Activated T-helper 2 cell treated with anti-CD3 and anti-CD28 coated beads, Interferon-gamma antibody, Interleukin-2, Interleukin-4, amounts not matched to agents 10 μg/mL and 5 μg/mL and 100 μg/mL, durations not matched to agents 14 hours and 24 hours and 36 hours (primary cell): ENCODE data around the gene FSIP1. TPM values are rescaled to one million over a fixed set of nuclear protein-coding genes. Genes with fewer than 3 reads are reported as not detected.

Experiments used
- DNase-seq: peaks from one replicate; pipeline ENCODE4 v3.0.0; 2021; ENCODE audit warnings: low spot score
- H3K27ac Mint-ChIP-seq: one replicate; pipeline ENCODE4 v1.8.0; 2021; ENCODE audit warnings: mixed read lengths
- H3K27me3 Mint-ChIP-seq: one replicate; pipeline ENCODE4 v1.8.0; 2021; ENCODE audit warnings: low read depth, mixed read lengths
- H3K36me3 Mint-ChIP-seq: one replicate; pipeline ENCODE4 v1.8.0; 2021; ENCODE audit warnings: low read depth, mixed read lengths
- H3K4me1 Mint-ChIP-seq: one replicate; pipeline ENCODE4 v1.8.0; 2021; ENCODE audit warnings: low read depth, mixed read lengths
- H3K4me3 Mint-ChIP-seq: one replicate; pipeline ENCODE4 v1.8.0; 2021; ENCODE audit warnings: low read depth, mild to moderate bottlenecking, moderate library complexity, mixed read lengths
- H3K9me3 Mint-ChIP-seq: one replicate; pipeline ENCODE4 v1.8.0; 2021; ENCODE audit warnings: mixed read lengths
- intact Hi-C: fragments of 100-400 bp; cut with micrococcal nuclease; formaldehyde crosslinking; loops from one replicate; pipeline ENCODE4 v1.15.1; 2023
- total RNA-seq: library from RNA; stranded (reverse); gene quantifications from 2 replicates; pipeline ENCODE4 v1.2.3, GENCODE V29; 2022

Gene FSIP1
- total RNA-seq, 1 donor from 2014 or later = 0.14 TPM

GRCh38 chr15:39803016-39803415, 20.4 kb upstream of the FSIP1 start:
- Mint-ChIP-seq H3K4me1 (no peaks in the 10 kb centered on the region), H3K27me3 (peaks cover 35% of the 10 kb centered on the region), H3K36me3 (no peaks in the 10 kb centered on the region), H3K4me3 (no peak overlapping the region), H3K27ac (no peak overlapping the region), H3K9me3 (no peaks in the 10 kb centered on the region)
- intact Hi-C loops = no loop called here
- no peak for DNase-seq

DNA sequence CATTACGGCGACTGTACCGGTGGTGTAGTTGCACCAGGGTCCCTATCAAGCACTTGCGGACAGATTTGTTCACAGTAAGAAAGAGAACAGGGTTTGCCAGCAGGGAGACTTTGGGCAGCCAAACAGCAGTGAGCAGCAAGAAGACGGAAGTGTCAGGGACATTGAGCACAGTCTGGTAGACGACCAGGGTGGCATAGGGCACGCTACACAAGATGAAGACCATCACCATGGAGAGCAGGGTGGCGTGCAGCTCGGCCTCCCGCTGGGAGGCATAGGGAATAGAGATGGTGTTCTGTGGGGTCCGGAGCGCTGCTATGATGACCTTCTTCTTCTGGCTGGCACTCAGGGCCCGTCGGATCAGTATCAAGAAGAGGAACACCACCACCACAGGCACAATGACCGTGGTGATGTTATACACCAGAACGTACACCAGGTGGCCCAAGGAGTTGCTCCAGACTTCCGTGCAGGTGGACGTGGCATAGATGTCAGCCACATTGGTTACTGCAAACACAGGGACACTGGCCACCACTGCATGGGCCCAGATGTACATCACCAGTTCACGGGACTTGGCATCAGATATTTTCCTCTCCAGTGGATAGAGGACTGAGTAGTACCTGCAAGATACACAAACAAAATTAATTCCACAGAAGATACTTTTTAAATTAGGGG, 19.1 kb upstream of the FSIP1 start:
- Mint-ChIP-seq H3K27me3 (peaks cover 28% of the 10 kb centered on the region), H3K36me3 (no peaks in the 10 kb centered on the region), H3K4me1 (no peaks in the 10 kb centered on the region), H3K9me3 (no peaks in the 10 kb centered on the region), H3K4me3 (no peak overlapping the region), H3K27ac (no peak overlapping the region)
- intact Hi-C loops = no loop called here
- DNase-seq = no peak

- intact Hi-C loops = no loop called here
- Mint-ChIP-seq H3K4me3 (no peak overlapping the region), H3K27me3 (peaks cover 36% of the 10 kb centered on the region), H3K4me1 (no peaks in the 10 kb centered on the region), H3K27ac (no peak overlapping the region), H3K9me3 (no peaks in the 10 kb centered on the region), H3K36me3 (no peaks in the 10 kb centered on the region)
- no peak for DNase-seq
Measured at GRCh38 chr15:39799552-39800011, 16.9 kb upstream of the FSIP1 start.

GRCh38 chr15:39798382-39798781, 15.7 kb upstream of the FSIP1 start:
- H3K27ac Mint-ChIP-seq = no peak overlapping the region

GRCh38 chr15:39797407-39797806, 14.8 kb upstream of the FSIP1 start:
- DNase-seq = no peak
- H3K27ac Mint-ChIP-seq = no peak overlapping the region
- intact Hi-C loops = no loop called here
- H3K36me3 Mint-ChIP-seq = no peaks in the 10 kb centered on the region
- no peak overlapping the region for H3K4me3 Mint-ChIP-seq
- peaks cover 3% of the 10 kb centered on the region for H3K4me1 Mint-ChIP-seq
- peaks cover 40% of the 10 kb centered on the region for H3K27me3 Mint-ChIP-seq
- H3K9me3 Mint-ChIP-seq = no peaks in the 10 kb centered on the region

More at GRCh38 chr15:39798382-39798781, 15.7 kb upstream of the FSIP1 start:
- Mint-ChIP-seq H3K4me1 (no peaks in the 10 kb centered on the region), H3K9me3 (no peaks in the 10 kb centered on the region), H3K4me3 (no peak overlapping the region), H3K36me3 (no peaks in the 10 kb centered on the region), H3K27me3 (peaks cover 36% of the 10 kb centered on the region)
- no peak for DNase-seq
- intact Hi-C loops = no loop called here

DNA sequence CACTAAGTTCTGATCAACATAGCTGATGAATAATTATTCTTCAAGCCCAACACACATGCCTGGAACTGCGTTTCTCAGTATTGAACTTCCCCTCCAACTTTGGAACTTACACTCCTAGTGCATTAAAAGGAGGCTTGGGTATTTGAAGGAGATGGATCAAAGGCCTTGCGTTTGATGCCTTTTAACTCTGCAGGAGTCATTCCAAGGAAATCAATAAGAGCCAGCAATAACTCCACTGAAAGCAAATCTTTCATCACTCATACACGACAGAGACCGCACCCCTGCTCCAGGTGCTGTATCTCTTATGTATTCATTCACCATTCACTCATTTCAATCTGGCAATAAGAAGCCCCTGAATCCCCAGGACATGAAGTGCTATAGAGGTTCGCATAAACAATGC, 14.0 kb upstream of the FSIP1 start:
- Mint-ChIP-seq H3K4me1 (peaks cover 3% of the 10 kb centered on the region), H3K36me3 (no peaks in the 10 kb centered on the region), H3K9me3 (no peaks in the 10 kb centered on the region), H3K27ac (no peak overlapping the region), H3K4me3 (no peak overlapping the region), H3K27me3 (peaks cover 40% of the 10 kb centered on the region)
- intact Hi-C loops = no loop called here
- no peak for DNase-seq

DNA sequence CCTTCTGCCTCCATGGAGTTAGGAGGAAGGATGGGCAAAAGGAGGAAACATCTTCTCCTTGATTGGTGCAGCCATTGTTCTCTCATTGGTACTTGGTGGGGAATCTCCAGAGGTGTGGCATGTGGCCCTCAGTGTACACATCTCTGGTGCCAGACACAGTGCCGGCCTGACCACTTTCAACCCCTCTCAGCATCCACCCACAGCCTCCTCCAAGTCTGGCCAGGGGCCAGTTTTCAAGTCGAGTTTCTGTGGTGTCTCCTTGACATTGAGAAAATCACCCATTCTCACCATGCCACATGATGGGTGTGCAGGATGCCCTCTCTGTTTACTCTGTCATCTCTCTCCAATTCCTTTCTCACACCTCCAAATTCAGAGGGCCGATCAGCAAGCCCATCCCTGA, 12.8 kb upstream of the FSIP1 start:
- H3K27ac Mint-ChIP-seq = no peak overlapping the region
- intact Hi-C loops = no loop called here
- DNase-seq = no peak
- peaks cover 3% of the 10 kb centered on the region for H3K4me1 Mint-ChIP-seq
- peaks cover 37% of the 10 kb centered on the region for H3K27me3 Mint-ChIP-seq
- H3K36me3 Mint-ChIP-seq = no peaks in the 10 kb centered on the region
- no peaks in the 10 kb centered on the region for H3K9me3 Mint-ChIP-seq
- no peak overlapping the region for H3K4me3 Mint-ChIP-seq

DNA sequence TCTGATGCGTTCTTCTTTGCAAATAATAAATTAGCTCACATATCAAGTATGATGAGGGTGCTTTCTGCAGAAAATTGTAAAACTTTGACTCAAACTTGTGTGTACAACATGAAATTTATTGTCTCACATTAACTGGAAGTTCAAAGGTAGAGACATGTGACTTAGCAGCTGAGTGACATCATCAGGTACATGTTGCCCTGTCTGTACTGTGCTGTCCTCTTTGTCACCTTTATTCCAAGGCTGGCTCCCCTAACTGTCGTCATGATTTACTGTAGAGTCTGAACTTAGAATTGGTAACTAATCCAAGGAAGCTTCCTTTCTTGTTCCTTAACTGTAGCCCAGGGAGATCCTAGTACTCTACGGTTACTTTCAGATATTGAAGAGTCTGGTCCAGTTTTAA, 12.3 kb upstream of the FSIP1 start:
- Mint-ChIP-seq H3K9me3 (no peaks in the 10 kb centered on the region), H3K4me3 (no peak overlapping the region), H3K27ac (no peak overlapping the region), H3K4me1 (peaks cover 3% of the 10 kb centered on the region), H3K27me3 (peaks cover 34% of the 10 kb centered on the region), H3K36me3 (no peaks in the 10 kb centered on the region)
- DNase-seq = no peak
- intact Hi-C loops = no loop called here

GRCh38 chr15:39793923-39794322, 11.3 kb upstream of the FSIP1 start:
- no peak for DNase-seq
- intact Hi-C loops = no loop called here

DNA sequence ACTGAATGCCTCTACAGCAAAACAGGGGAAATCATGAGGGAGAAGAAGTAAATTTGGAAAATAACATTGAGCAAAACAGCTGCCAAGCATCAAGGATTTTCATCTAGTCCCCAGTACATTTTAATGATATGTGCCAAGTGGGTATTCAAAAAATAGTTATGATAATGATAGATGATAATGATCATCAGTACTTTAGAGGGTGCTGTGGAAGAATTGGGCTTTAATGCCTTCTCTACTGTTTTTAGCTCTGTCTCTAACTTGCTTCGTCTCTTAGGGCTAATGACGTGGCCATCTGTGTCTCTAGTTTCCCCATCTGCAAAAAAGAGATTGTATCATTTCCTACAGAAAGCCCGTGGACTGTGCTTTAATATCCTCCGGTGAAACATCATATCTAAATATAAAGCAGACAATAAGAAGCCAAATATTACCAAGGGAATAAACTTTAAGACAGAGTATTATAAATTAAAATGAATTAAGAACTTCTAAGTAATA, 10.2 kb upstream of the FSIP1 start:
- DNase-seq = no peak
- H3K9me3 Mint-ChIP-seq = no peaks in the 10 kb centered on the region

More at GRCh38 chr15:39793923-39794322, 11.3 kb upstream of the FSIP1 start:
- Mint-ChIP-seq H3K27ac (no peak overlapping the region), H3K36me3 (no peaks in the 10 kb centered on the region), H3K27me3 (peaks cover 28% of the 10 kb centered on the region), H3K9me3 (no peaks in the 10 kb centered on the region), H3K4me1 (peaks cover 7% of the 10 kb centered on the region), H3K4me3 (no peak overlapping the region)

GRCh38 chr15:39792025-39792843, 9.6 kb upstream of the FSIP1 start:
- Mint-ChIP-seq H3K27ac (no peak overlapping the region), H3K27me3 (peaks cover 26% of the 10 kb centered on the region), H3K4me1 (peaks cover 20% of the 10 kb centered on the region), H3K4me3 (no peak overlapping the region), H3K9me3 (no peaks in the 10 kb centered on the region), H3K36me3 (no peaks in the 10 kb centered on the region)
- intact Hi-C loops = no loop called here
- DNase-seq = no peak

More for the DNA sequence above, 10.2 kb upstream of the FSIP1 start:
- no peak overlapping the region for H3K27ac Mint-ChIP-seq
- intact Hi-C loops = no loop called here
- H3K4me1 Mint-ChIP-seq = peaks cover 16% of the 10 kb centered on the region
- peaks cover 26% of the 10 kb centered on the region for H3K27me3 Mint-ChIP-seq
- no peaks in the 10 kb centered on the region for H3K36me3 Mint-ChIP-seq
- no peak overlapping the region for H3K4me3 Mint-ChIP-seq

DNA sequence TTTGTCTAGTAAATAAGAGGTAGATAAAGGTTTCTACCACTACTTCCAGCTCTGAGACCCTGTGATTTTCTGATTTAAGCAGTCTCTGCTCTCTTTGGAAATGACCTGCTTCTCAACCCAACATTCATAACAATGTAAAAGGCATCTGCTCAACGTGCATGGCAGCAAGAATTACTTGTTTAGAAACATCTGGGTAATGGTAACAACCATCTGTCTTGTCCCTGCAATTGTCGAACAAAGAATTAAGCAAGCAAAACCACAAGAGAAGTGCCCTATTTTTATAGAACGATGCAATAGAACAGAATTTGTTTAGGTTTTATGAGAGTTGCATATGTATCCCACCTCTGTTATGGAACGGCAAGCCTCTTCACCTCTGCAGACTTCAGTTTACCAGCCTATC, 7.1 kb upstream of the FSIP1 start:
- Mint-ChIP-seq H3K9me3 (no peaks in the 10 kb centered on the region), H3K4me3 (no peak overlapping the region), H3K4me1 (peaks cover 36% of the 10 kb centered on the region), H3K27ac (no peak overlapping the region), H3K36me3 (no peaks in the 10 kb centered on the region), H3K27me3 (peaks cover 14% of the 10 kb centered on the region)
- intact Hi-C loops = loop anchor here (5.0 kb wide), 3 partner anchors 178 to 318 kb away; partner anchors contain the start of genes BMF and SRP14
- no peak for DNase-seq
